Stimulated activated CD8-positive, alpha-beta memory T cell treated with anti-CD3 and anti-CD28 coated beads, Interleukin-7, amount 100 ng/mL, for 48 hours (primary cell): ENCODE results near the gene BBS1.

ENCODE experiments used
- DNase-seq, 2 donors: peaks; one replicate each; pipeline ENCODE4 v3.0.0-alpha.2; 2020; ENCODE audit warnings: low read depth in 1 of 2; ENCODE audit errors: extremely low read depth in 1 of 2

BBS1 gene

GRCh38 chr11:66548774-66549630, 38.6 kb downstream of the BBS1 start:
- DNase-seq, result no peak

- DNase-seq, result no peak
These were observed 39.3 kb downstream of the BBS1 start for GRCh38 chr11:66549696-66550095.

- DNase-seq, result no peak
These were observed 40.5 kb downstream of the BBS1 start for GRCh38 chr11:66550887-66551286.

GRCh38 chr11:66554602-66555001, 44.2 kb downstream of the BBS1 start:
- DNase-seq, result no peak

- DNase-seq, result no peak
These were observed 45.0 kb downstream of the BBS1 start for GRCh38 chr11:66555416-66555815.

- DNase-seq, result no peak
These were observed 45.7 kb downstream of the BBS1 start for GRCh38 chr11:66556086-66556485.

GRCh38 chr11:66557733-66558326, 47.4 kb downstream of the BBS1 start:
- no peak for DNase-seq

GRCh38 chr11:66559142-66559865, 48.9 kb downstream of the BBS1 start:
- DNase-seq, result no peak

- no peak for DNase-seq
These were observed 49.6 kb downstream of the BBS1 start for GRCh38 chr11:66559866-66560676.

- DNase-seq, result no peak
These were observed 50.9 kb downstream of the BBS1 start for GRCh38 chr11:66561178-66561974.

- no peak for DNase-seq
These were observed 51.5 kb downstream of the BBS1 start for GRCh38 chr11:66561975-66562248.

- no peak for DNase-seq
These were observed 51.8 kb downstream of the BBS1 start for GRCh38 chr11:66562275-66562674.

GRCh38 chr11:66562907-66563583, 52.6 kb downstream of the BBS1 start:
- DNase-seq, result no peak

- no peak for DNase-seq
These were observed 53.4 kb downstream of the BBS1 start for GRCh38 chr11:66563832-66564231.

GRCh38 chr11:66564538-66564937, 54.1 kb downstream of the BBS1 start:
- no peak for DNase-seq

- no peak for DNase-seq
These were observed 54.5 kb downstream of the BBS1 start for GRCh38 chr11:66564984-66565383.

GRCh38 chr11:66566221-66566620, 55.8 kb downstream of the BBS1 start:
- no peak for DNase-seq

GRCh38 chr11:66567787-66568123, 57.3 kb downstream of the BBS1 start:
- DNase-seq, result no peak

GRCh38 chr11:66568124-66568916, 57.9 kb downstream of the BBS1 start, which contains the start of gene CTSF:
Gene CTSF (minus strand): TSS chr11:66568606. CDS start chr11:66568486, 120 bp downstream.
- DNase-seq, result peak in 1 of 2 donors; percentile 63
